Hematopoietic multipotent progenitor cell treated with erythropoietin and hydrocortisone succinate and interleukin-3 and kit ligand, for 17 days (in vitro differentiated cells): ENCODE measurements around the gene CDCA5.

Experiments used
- DNase-seq: peaks from one replicate; pipeline ENCODE4 v3.0.0-alpha.2; 2015; ENCODE audit warnings: low spot score

Gene CDCA5

GRCh38 chr11:65043881-65044501, 39.8 kb downstream of the CDCA5 start:
- no peak for DNase-seq

GRCh38 chr11:65042891-65043290, 40.9 kb downstream of the CDCA5 start:
- no peak for DNase-seq

GRCh38 chr11:65040847-65041622, 42.8 kb downstream of the CDCA5 start, which contains the start of gene SAC3D1:
TSS of gene SAC3D1 (plus strand) at chr11:65041210. CDS start at chr11:65041293, 83 bp downstream.
- DNase-seq: peak; percentile 86

- DNase-seq: no peak
Observed at GRCh38 chr11:65040520-65040846, 43.4 kb downstream of the CDCA5 start.

- DNase-seq: no peak
Observed at GRCh38 chr11:65036931-65037330, 46.9 kb downstream of the CDCA5 start.

GRCh38 chr11:65035579-65035978, 48.3 kb downstream of the CDCA5 start:
- DNase-seq: no peak

GRCh38 chr11:65034423-65034822, 49.4 kb downstream of the CDCA5 start:
- no peak for DNase-seq

- no peak for DNase-seq
Observed at GRCh38 chr11:65032216-65032615, 51.6 kb downstream of the CDCA5 start.
